ENCODE results near the gene SCAPER. TPM values are rescaled to one million over a fixed set of nuclear protein-coding genes. Genes with fewer than 3 reads are reported as not detected.
"Not testable (repeated sequence)": the region's sequence is repeated elsewhere in the genome, so short reads cannot be mapped to it uniquely, and the experiment has no call there.

Gene SCAPER
- total and polyA plus RNA-seq, 8 donors, result 4.9 to 136 (median 18.2) TPM

DNA sequence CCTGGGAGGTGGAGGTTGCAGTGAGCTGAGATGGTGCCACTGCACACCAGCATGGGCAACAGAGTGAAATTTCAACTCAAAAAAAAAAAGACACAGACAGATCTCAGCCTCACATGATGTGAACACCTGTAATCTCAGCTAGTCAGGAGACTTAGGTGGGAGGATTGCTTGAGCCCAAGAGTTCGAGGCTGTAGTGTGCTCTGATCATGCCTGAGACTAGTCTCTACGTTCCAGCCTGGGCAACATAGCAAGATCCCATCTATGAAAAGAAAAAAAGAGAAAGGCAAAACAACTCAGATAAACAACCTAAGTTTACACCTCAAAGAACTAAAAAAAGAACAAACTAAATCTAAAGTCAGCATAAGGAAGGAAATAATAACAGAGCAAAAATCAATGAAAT, 11.0 kb downstream of the SCAPER start:
- 85 to 100% (median 96%) methylated on average over 2 of the region's 2 CpGs for WGBS, 5 donors
- Histone ChIP-seq H3K27ac (no peak overlapping the region), H3K4me1 (peaks cover 0 to 8% (median 3%) of the 10 kb centered on the region in 4 donors), H3K27me3 (no peaks in the 10 kb centered on the region), H3K4me3 (no peak overlapping the region), H3K9me3 (no peaks in the 10 kb centered on the region), H3K36me3 (peaks cover 0 to 15% (median 0%) of the 10 kb centered on the region in 4 donors)
- DNase-seq, result no peak
- intact Hi-C loops (cut with DNase I; ENCODE audit: low total_unique reads), result no loop called here
- TF ChIP-seq EP300 (IDR thresholded peaks at IDR 0.05) (no peak), POLR2A (IDR thresholded peaks at IDR 0.05) (no peak), POLR2AphosphoS5 (IDR thresholded peaks at IDR 0.05) (no peak)
- TF ChIP-seq, protein P1, sequence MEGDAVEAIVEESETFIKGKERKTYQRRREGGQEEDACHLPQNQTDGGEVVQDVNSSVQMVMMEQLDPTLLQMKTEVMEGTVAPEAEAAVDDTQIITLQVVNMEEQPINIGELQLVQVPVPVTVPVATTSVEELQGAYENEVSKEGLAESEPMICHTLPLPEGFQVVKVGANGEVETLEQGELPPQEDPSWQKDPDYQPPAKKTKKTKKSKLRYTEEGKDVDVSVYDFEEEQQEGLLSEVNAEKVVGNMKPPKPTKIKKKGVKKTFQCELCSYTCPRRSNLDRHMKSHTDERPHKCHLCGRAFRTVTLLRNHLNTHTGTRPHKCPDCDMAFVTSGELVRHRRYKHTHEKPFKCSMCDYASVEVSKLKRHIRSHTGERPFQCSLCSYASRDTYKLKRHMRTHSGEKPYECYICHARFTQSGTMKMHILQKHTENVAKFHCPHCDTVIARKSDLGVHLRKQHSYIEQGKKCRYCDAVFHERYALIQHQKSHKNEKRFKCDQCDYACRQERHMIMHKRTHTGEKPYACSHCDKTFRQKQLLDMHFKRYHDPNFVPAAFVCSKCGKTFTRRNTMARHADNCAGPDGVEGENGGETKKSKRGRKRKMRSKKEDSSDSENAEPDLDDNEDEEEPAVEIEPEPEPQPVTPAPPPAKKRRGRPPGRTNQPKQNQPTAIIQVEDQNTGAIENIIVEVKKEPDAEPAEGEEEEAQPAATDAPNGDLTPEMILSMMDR (IDR thresholded peaks at IDR 0.05), result no peak

DNA sequence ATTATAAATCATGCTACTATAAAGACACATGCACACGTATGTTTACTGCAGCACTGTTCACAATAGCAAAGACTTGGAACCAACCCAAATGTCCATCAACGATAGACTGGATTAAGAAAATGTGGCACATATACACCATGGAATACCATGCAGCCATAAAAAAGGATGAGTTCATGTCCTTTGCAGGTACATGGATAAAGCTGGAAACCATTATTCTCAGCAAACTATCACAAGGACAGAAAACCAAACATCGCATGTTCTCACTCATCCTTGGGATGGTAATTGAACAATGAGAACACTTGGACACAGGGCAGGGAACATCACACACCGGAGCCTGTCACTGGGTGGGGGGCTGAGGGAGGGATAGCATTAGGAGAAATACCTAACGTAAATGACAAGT, 12.3 kb downstream of the SCAPER start:
- H3K9me3 ChIP-seq; H3K27me3 ChIP-seq; DNase-seq; intact Hi-C loops (cut with DNase I; ENCODE audit: low total_unique reads); H3K4me3 ChIP-seq; H3K27ac ChIP-seq; H3K4me1 ChIP-seq: not testable (repeated sequence)
- H3K36me3 ChIP-seq, result peaks cover 0 to 11% (median 0%) of the 10 kb centered on the region in 4 donors
- WGBS, 5 donors, result 91 to 99% (median 92%) methylated on average over 5 of the region's 5 CpGs

DNA sequence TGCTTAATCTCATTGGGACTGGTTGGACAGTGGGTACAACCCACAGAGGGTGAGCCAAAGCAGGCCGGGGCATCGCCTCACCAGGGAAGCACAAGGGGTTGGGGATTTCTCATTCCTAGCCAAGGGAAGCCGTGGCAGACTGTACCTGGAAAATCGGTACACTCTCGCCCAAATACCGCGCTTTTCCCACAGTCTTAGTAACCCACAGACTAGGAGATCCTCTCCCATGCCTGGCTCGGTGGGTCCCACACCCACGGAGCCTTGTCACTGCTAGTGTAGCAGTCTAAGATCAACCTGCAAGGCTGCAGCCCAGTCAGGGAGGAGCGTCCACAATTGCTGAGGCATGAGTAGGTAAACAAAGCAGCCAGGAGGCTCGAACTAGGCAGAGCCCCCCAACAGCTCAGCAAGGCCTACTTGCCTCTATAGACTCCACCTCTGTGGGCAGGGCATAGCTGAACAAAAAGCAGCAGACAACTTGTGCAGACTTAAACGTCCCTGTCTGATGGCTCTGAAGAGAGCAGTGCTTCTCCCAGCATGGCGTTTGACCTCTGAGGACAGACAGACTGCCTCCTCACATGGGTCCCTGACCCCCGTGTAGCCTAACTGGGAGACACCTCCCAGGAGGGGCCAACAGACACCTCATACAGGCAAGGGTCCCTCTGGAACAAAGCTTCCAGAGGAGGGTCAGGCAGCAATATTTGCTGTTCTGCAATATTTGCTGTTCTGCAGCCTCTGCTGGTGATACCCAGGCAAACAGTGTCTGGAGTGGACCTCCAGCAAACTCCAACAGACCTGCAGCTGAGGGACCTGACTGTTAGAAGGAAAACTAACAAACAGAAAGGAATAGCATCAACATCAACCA, 17.6 kb downstream of the SCAPER start:
- H3K9me3 ChIP-seq; intact Hi-C loops (cut with DNase I; ENCODE audit: low total_unique reads); H3K27ac ChIP-seq; H3K4me1 ChIP-seq; H3K27me3 ChIP-seq; DNase-seq; H3K4me3 ChIP-seq: not testable (repeated sequence)
- 85 to 91% (median 90%) methylated on average over 11 to 14 of the region's 14 CpGs for WGBS, 5 donors
- peaks cover 0 to 12% (median 9%) of the 10 kb centered on the region in 4 donors for H3K36me3 ChIP-seq

DNA sequence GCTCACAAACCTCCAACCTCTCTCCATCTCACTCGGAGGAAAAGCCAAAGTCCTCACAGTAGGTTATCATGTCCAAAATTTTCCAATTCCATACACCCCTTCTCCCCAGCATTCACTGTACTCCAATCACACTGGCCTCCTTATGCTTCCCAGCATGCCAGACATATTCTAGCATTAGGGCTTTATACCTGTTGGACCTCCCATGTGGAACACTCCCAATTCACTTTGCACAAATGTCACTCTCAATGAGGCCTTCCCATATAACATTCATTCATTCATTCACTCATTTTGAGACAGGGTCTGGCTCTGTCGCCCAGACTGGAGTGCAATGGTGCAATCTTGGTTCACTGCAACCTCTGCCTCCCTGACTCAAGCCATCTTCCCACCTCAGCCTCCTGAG, 19.9 kb downstream of the SCAPER start:
- WGBS, 5 donors, result 87 to 100% (median 96%) methylated on average over 2 of the region's 2 CpGs
- no peaks in the 10 kb centered on the region for H3K27me3 ChIP-seq
- H3K9me3 ChIP-seq, result no peaks in the 10 kb centered on the region

DNA sequence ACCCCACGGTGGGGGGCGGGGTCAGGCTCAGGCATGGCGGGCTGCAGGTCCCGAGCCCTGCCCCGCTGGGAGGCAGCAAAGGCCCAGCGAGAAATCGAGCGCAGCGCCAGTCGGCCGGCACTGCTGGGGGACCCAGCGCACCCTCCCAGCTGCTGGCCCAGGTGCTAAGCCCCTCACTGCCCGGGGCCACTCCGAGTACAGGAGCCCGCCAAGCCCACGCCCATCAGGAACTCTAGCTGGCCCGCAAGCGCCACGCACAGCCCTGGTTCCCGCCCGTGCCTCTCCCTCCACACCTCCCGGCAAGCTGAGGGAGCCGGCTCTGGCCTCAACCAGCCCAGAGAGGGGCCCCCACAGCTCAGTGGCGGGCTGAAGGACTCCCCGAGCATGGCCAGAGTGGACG, 29.2 kb downstream of the SCAPER start:
- WGBS, 5 donors, result 95 to 100% (median 96%) methylated on average over 3 to 26 of the region's 26 CpGs
- intact Hi-C loops (cut with DNase I; ENCODE audit: low total_unique reads), result no loop called here

More for the DNA sequence above, 19.9 kb downstream of the SCAPER start:
- no peak overlapping the region for H3K27ac ChIP-seq
- TF ChIP-seq POLR2A (IDR thresholded peaks at IDR 0.05) (no peak), POLR2AphosphoS5 (IDR thresholded peaks at IDR 0.05) (no peak), EP300 (IDR thresholded peaks at IDR 0.05) (no peak)
- TF ChIP-seq, protein P1 (IDR thresholded peaks at IDR 0.05), result no peak
- no peaks in the 10 kb centered on the region for H3K4me1 ChIP-seq
- intact Hi-C loops (cut with DNase I; ENCODE audit: low total_unique reads), result no loop called here
- H3K36me3 ChIP-seq, result peaks cover 0 to 30% (median 24%) of the 10 kb centered on the region in 4 donors
- no peak overlapping the region for H3K4me3 ChIP-seq
- DNase-seq, result no peak

DNA sequence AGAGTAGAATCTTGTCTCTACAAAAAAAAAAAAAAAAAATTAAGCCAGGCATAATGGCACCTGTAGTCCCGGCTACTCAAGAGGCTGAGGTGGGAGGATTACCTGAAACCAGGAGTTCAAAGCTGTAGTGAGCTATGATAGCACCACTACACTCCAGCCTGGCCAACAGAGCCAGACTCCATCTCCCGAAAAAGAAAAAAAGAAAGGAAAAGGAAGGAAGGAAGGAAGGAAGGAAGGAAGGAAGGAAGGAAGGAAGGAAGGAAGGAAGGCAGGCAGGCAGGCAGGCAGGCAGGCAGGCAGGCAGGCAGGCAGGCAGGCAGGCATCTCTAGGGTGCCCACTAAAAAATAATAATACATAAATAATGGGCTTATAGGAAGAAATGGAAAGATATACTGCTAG, 32.1 kb downstream of the SCAPER start:
- H3K4me3 ChIP-seq; H3K27ac ChIP-seq; intact Hi-C loops (cut with DNase I; ENCODE audit: low total_unique reads); H3K27me3 ChIP-seq; DNase-seq; H3K9me3 ChIP-seq: not testable (repeated sequence)
- Histone ChIP-seq H3K36me3 (peaks cover 7 to 21% (median 16%) of the 10 kb centered on the region in 4 donors), H3K4me1 (peaks cover 0 to 17% (median 0%) of the 10 kb centered on the region in 4 donors)
- 70 to 92% (median 84%) methylated on average over 2 of the region's 2 CpGs for WGBS, 5 donors

More for the DNA sequence above, 29.2 kb downstream of the SCAPER start:
- Histone ChIP-seq H3K27me3 (no peaks in the 10 kb centered on the region), H3K27ac (no peak overlapping the region), H3K36me3 (peaks cover 7 to 24% (median 19%) of the 10 kb centered on the region in 4 donors), H3K4me3 (no peak overlapping the region), H3K4me1 (peaks cover 0 to 7% (median 0%) of the 10 kb centered on the region in 4 donors), H3K9me3 (no peaks in the 10 kb centered on the region)
- no peak for DNase-seq
- TF ChIP-seq, protein P1 (IDR thresholded peaks at IDR 0.05), result no peak
- no peak for TF ChIP-seq POLR2A (IDR thresholded peaks at IDR 0.05)
- TF ChIP-seq POLR2AphosphoS5 (IDR thresholded peaks at IDR 0.05), result no peak
